ENCODE results near the gene PSMA1. TPM values are rescaled to one million over a fixed set of nuclear protein-coding genes. Genes with fewer than 3 reads are reported as not detected.
A peak's percentile ranks its signal among the peaks of the same experiment; 100 is the strongest.

Gene PSMA1
- total and polyA plus RNA-seq, 2 of the 13 experiments (the other 11 are each of a cell fraction or from before 2014, with no cell fraction given), result 188 to 229 TPM

DNA sequence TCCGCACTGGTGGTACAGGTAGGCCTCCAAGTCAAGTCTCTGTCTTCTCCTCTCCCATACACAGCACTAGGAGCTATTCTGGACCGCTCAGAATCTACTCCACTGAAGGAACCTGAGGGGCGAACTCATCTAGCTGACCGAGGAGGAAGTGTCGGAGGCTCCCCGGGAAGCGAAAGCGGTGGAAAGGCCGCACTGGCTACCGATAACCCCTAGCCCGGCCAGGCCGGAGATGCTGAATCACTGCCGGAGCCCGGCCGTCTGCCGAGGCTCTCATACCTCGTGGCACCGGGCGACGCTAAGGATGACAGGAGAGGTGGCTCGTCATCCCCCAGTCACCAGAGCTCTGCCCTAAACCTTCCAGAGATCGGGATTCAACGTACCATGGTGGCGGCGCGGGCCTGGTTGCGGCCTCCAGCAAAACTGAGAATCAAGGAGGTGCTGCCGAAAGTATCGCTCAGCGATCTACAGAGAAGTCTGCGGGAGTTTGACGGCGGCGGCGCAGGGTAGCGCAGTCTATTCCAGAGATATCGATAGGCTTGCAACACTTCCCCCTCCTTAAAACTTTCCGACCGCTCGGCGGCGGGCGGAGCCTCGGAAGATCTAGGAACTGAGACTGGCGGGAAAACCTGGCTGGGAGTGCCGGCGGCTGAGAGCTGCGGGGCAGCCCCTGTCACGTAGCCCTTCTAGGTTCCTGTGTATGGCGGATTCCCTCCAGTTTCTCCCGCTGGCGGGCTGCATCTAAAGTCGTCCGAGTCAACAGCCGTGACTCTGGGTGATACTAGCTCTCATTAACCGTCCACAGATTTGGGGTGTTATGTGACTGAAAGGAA lies at the start of gene PSMA1 (continued):
- TF ChIP-seq ZFP90 (CRISPR knock-in tag; IDR thresholded peaks at IDR 0.05; ENCODE audit: borderline replicate concordance) (peak; percentile 57), JUN (CRISPR knock-in tag; IDR thresholded peaks at IDR 0.05) (no peak), RCOR2 (CRISPR knock-in tag; IDR thresholded peaks at IDR 0.05) (0 out of 2 replicates have a peak, but pooled peaks have one; percentile 20), GPN1 (CRISPR knock-in tag; IDR thresholded peaks at IDR 0.05; ENCODE audit: borderline replicate concordance) (0 out of 2 replicates have a peak, but pooled peaks have one; percentile 18), SP4 (CRISPR knock-in tag; IDR thresholded peaks at IDR 0.05) (peak; percentile 80; the same call in 1 of the 2 replicates), ZNF124 (CRISPR knock-in tag; IDR thresholded peaks at IDR 0.05) (peak; percentile 40; the same call in 1 of the 2 replicates), FOSL2 (CRISPR knock-in tag; IDR thresholded peaks at IDR 0.05) (no peak; the same call in 1 of the 2 replicates), KLF15 (CRISPR knock-in tag; IDR thresholded peaks at IDR 0.05; ENCODE audit: borderline replicate concordance) (no peak; the same call in 1 of the 2 replicates), ELF1 (CRISPR knock-in tag; IDR thresholded peaks at IDR 0.05) (peak; percentile 70), JDP2 (CRISPR knock-in tag; IDR thresholded peaks at IDR 0.05; ENCODE audit: borderline replicate concordance) (no peak), NRL (CRISPR knock-in tag; IDR thresholded peaks at IDR 0.05; ENCODE audit: borderline replicate concordance) (peak; percentile 84; the same call in 1 of the 2 replicates), DNMT1 (CRISPR knock-in tag; IDR thresholded peaks at IDR 0.05) (no peak), ZNF672 (CRISPR knock-in tag; IDR thresholded peaks at IDR 0.05) (no peak), ARID2 (CRISPR knock-in tag; IDR thresholded peaks at IDR 0.05; ENCODE audit: borderline replicate concordance) (peak; percentile 44; the same call in 1 of the 2 replicates), RXRA (CRISPR knock-in tag; IDR thresholded peaks at IDR 0.05) (peak; percentile 34; the same call in 1 of the 2 replicates), HOXD1 (CRISPR knock-in tag; IDR thresholded peaks at IDR 0.05) (0 out of 2 replicates have a peak, but pooled peaks have one; percentile 68), ZEB1 (IDR thresholded peaks at IDR 0.05; ENCODE audit: insufficient replicate concordance, low read depth) (peak; percentile 42), ZNF879 (CRISPR knock-in tag; IDR thresholded peaks at IDR 0.05) (no peak), SAP130 (CRISPR knock-in tag; IDR thresholded peaks at IDR 0.05; ENCODE audit: low read depth) (peak; percentile 90), MATR3 (CRISPR knock-in tag; IDR thresholded peaks at IDR 0.05) (no peak), PCBP1 (IDR thresholded peaks at IDR 0.05; ENCODE audit: borderline replicate concordance, low read depth, low read length) (no peak), CBX2 (IDR thresholded peaks at IDR 0.05; ENCODE audit: low read depth, low read length) (no peak), CBX2 (CRISPR knock-in tag; IDR thresholded peaks at IDR 0.05; ENCODE audit: low read depth) (peak; percentile 67; the same call in 1 of the 2 replicates), CTCF (CRISPR knock-in tag; IDR thresholded peaks at IDR 0.05) (peak; percentile 37)
- TF ChIP-seq, protein P1, sequence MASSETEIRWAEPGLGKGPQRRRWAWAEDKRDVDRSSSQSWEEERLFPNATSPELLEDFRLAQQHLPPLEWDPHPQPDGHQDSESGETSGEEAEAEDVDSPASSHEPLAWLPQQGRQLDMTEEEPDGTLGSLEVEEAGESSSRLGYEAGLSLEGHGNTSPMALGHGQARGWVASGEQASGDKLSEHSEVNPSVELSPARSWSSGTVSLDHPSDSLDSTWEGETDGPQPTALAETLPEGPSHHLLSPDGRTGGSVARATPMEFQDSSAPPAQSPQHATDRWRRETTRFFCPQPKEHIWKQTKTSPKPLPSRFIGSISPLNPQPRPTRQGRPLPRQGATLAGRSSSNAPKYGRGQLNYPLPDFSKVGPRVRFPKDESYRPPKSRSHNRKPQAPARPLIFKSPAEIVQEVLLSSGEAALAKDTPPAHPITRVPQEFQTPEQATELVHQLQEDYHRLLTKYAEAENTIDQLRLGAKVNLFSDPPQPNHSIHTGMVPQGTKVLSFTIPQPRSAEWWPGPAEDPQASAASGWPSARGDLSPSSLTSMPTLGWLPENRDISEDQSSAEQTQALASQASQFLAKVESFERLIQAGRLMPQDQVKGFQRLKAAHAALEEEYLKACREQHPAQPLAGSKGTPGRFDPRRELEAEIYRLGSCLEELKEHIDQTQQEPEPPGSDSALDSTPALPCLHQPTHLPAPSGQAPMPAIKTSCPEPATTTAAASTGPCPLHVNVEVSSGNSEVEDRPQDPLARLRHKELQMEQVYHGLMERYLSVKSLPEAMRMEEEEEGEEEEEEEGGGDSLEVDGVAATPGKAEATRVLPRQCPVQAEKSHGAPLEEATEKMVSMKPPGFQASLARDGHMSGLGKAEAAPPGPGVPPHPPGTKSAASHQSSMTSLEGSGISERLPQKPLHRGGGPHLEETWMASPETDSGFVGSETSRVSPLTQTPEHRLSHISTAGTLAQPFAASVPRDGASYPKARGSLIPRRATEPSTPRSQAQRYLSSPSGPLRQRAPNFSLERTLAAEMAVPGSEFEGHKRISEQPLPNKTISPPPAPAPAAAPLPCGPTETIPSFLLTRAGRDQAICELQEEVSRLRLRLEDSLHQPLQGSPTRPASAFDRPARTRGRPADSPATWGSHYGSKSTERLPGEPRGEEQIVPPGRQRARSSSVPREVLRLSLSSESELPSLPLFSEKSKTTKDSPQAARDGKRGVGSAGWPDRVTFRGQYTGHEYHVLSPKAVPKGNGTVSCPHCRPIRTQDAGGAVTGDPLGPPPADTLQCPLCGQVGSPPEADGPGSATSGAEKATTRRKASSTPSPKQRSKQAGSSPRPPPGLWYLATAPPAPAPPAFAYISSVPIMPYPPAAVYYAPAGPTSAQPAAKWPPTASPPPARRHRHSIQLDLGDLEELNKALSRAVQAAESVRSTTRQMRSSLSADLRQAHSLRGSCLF (CRISPR knock-in tag; IDR thresholded peaks at IDR 0.05; ENCODE audit: borderline replicate concordance), result peak; percentile 66
